ENCODE measurements around the gene SELENOS.

Gene SELENOS

GRCh38 chr15:101317336-101317872 lies 40.1 kb upstream of the SELENOS start:
- no peak overlapping the region for H2BK15ac ChIP-seq (ENCODE audit: low read depth, poor library complexity, severe bottlenecking)
- no peak overlapping the region for H2BK120ac ChIP-seq (ENCODE audit: low read depth, low read length)
- H2AFZ ChIP-seq (ENCODE audit: low read depth, low read length): no peak overlapping the region
- H4K91ac ChIP-seq (ENCODE audit: low read length): no peak overlapping the region
- H3K4me2 ChIP-seq (ENCODE audit: low read length, poor library complexity, severe bottlenecking): no peak overlapping the region
- peaks cover 21 to 33% of the 10 kb centered on the region in 2 experiments for H3K27me3 ChIP-seq (ENCODE audit: control insufficient read depth in 1 of 2, insufficient read depth in 1 of 2, low read length in 2 of 2)
- H3K79me1 ChIP-seq (replicated peaks; ENCODE audit: low read length, poor library complexity, severe bottlenecking): no peaks in the 10 kb centered on the region
- no peak overlapping the region for H3K14ac ChIP-seq (ENCODE audit: low read length in 2 of 2)
- H3K9me3 ChIP-seq (ENCODE audit: control insufficient read depth, low read length): no peaks in the 10 kb centered on the region
- H2BK12ac ChIP-seq (ENCODE audit: low read length in 2 of 2): no peak overlapping the region
- H3K27ac ChIP-seq (ENCODE audit: low read length, poor library complexity, severe bottlenecking): no peak overlapping the region
- DNase-seq: no peak
- H3K18ac ChIP-seq (ENCODE audit: low read depth in 1 of 2, low read length in 2 of 2): no peak overlapping the region
- no peak overlapping the region for H3K4me3 ChIP-seq (ENCODE audit: insufficient read depth in 1 of 2, low read depth in 1 of 2, low read length in 2 of 2)
- WGBS: 84% methylated on average over 6 of the region's 6 CpGs
- H4K8ac ChIP-seq (ENCODE audit: low read length): no peak overlapping the region
- no peaks in the 10 kb centered on the region for H3K4me1 ChIP-seq (ENCODE audit: control insufficient read depth, insufficient read depth, low read depth, low read length)
- H2AK5ac ChIP-seq (ENCODE audit: low read length, severe bottlenecking): no peak overlapping the region
- no peak overlapping the region for H2BK5ac ChIP-seq (ENCODE audit: low read depth, low read length, poor library complexity, severe bottlenecking)
- no peak overlapping the region for H3K9ac ChIP-seq (ENCODE audit: low read length)
- H3K23ac ChIP-seq (ENCODE audit: low read length in 2 of 2): no peak overlapping the region
- no peaks in the 10 kb centered on the region for H3K36me3 ChIP-seq (ENCODE audit: control insufficient read depth in 1 of 2, insufficient read depth in 2 of 2, low read depth in 1 of 2, low read length in 2 of 2)
- H3K4ac ChIP-seq (ENCODE audit: low read depth in 1 of 2, low read length in 2 of 2): no peak overlapping the region

- no peak overlapping the region for H2BK12ac ChIP-seq (ENCODE audit: low read length in 2 of 2)
- H3K9me3 ChIP-seq (ENCODE audit: control insufficient read depth, low read length): no peaks in the 10 kb centered on the region
- peaks cover 20 to 26% of the 10 kb centered on the region in 2 experiments for H3K27me3 ChIP-seq (ENCODE audit: control insufficient read depth in 1 of 2, insufficient read depth in 1 of 2, low read length in 2 of 2)
- H2BK15ac ChIP-seq (ENCODE audit: low read depth, poor library complexity, severe bottlenecking): no peak overlapping the region
- no peaks in the 10 kb centered on the region for H3K79me1 ChIP-seq (replicated peaks; ENCODE audit: low read length, poor library complexity, severe bottlenecking)
- no peak overlapping the region for H3K4me3 ChIP-seq (ENCODE audit: insufficient read depth in 1 of 2, low read depth in 1 of 2, low read length in 2 of 2)
- no peak overlapping the region for H2BK5ac ChIP-seq (ENCODE audit: low read depth, low read length, poor library complexity, severe bottlenecking)
- H4K8ac ChIP-seq (ENCODE audit: low read length): no peak overlapping the region
- DNase-seq: no peak
- H3K4me2 ChIP-seq (ENCODE audit: low read length, poor library complexity, severe bottlenecking): no peak overlapping the region
- H2AK5ac ChIP-seq (ENCODE audit: low read length, severe bottlenecking): no peak overlapping the region
- no peak overlapping the region for H3K4ac ChIP-seq (ENCODE audit: low read depth in 1 of 2, low read length in 2 of 2)
- H3K4me1 ChIP-seq (ENCODE audit: control insufficient read depth, insufficient read depth, low read depth, low read length): no peaks in the 10 kb centered on the region
- H3K23ac ChIP-seq (ENCODE audit: low read length in 2 of 2): no peak overlapping the region
- WGBS: 71% methylated on average over 5 of the region's 5 CpGs
- H3K27ac ChIP-seq (ENCODE audit: low read length, poor library complexity, severe bottlenecking): no peak overlapping the region
- H3K18ac ChIP-seq (ENCODE audit: low read depth in 1 of 2, low read length in 2 of 2): no peak overlapping the region
- no peak overlapping the region for H2BK120ac ChIP-seq (ENCODE audit: low read depth, low read length)
- no peak overlapping the region for H3K9ac ChIP-seq (ENCODE audit: low read length)
- H3K36me3 ChIP-seq (ENCODE audit: control insufficient read depth in 1 of 2, insufficient read depth in 2 of 2, low read depth in 1 of 2, low read length in 2 of 2): no peaks in the 10 kb centered on the region
- no peak overlapping the region for H3K14ac ChIP-seq (ENCODE audit: low read length in 2 of 2)
- H4K91ac ChIP-seq (ENCODE audit: low read length): no peak overlapping the region
- no peak overlapping the region for H2AFZ ChIP-seq (ENCODE audit: low read depth, low read length)
These were observed 39.2 kb upstream of the SELENOS start for GRCh38 chr15:101316529-101316928.

GRCh38 chr15:101315736-101316135 lies 38.5 kb upstream of the SELENOS start:
- WGBS: 91% methylated on average over 9 of the region's 10 CpGs
- no peak overlapping the region for H3K23ac ChIP-seq (ENCODE audit: low read length in 2 of 2)
- H2AK5ac ChIP-seq (ENCODE audit: low read length, severe bottlenecking): no peak overlapping the region

GRCh38 chr15:101314336-101315125 lies 37.2 kb upstream of the SELENOS start:
- no peak overlapping the region for H4K8ac ChIP-seq (ENCODE audit: low read length)
- no peak overlapping the region for H2AFZ ChIP-seq (ENCODE audit: low read depth, low read length)
- H2BK15ac ChIP-seq (ENCODE audit: low read depth, poor library complexity, severe bottlenecking): no peak overlapping the region
- no peaks in the 10 kb centered on the region for H3K9me3 ChIP-seq (ENCODE audit: control insufficient read depth, low read length)
- H2BK120ac ChIP-seq (ENCODE audit: low read depth, low read length): no peak overlapping the region
- H3K4me1 ChIP-seq (ENCODE audit: control insufficient read depth, insufficient read depth, low read depth, low read length): no peaks in the 10 kb centered on the region
- no peaks in the 10 kb centered on the region for H3K36me3 ChIP-seq (ENCODE audit: control insufficient read depth in 1 of 2, insufficient read depth in 2 of 2, low read depth in 1 of 2, low read length in 2 of 2)
- H3K4ac ChIP-seq (ENCODE audit: low read depth in 1 of 2, low read length in 2 of 2): no peak overlapping the region
- H2BK5ac ChIP-seq (ENCODE audit: low read depth, low read length, poor library complexity, severe bottlenecking): no peak overlapping the region
- 87% methylated on average over 19 of the region's 19 CpGs for whole genome bisulfite sequencing
- no peak overlapping the region for H4K91ac ChIP-seq (ENCODE audit: low read length)
- H3K27me3 ChIP-seq (ENCODE audit: control insufficient read depth in 1 of 2, insufficient read depth in 1 of 2, low read length in 2 of 2): peaks cover 6 to 15% of the 10 kb centered on the region in 2 experiments
- no peak overlapping the region for H3K14ac ChIP-seq (ENCODE audit: low read length in 2 of 2)
- no peak overlapping the region for H3K4me2 ChIP-seq (ENCODE audit: low read length, poor library complexity, severe bottlenecking)
- no peak overlapping the region for H2AK5ac ChIP-seq (ENCODE audit: low read length, severe bottlenecking)
- H3K79me1 ChIP-seq (replicated peaks; ENCODE audit: low read length, poor library complexity, severe bottlenecking): no peaks in the 10 kb centered on the region
- no peak overlapping the region for H2BK12ac ChIP-seq (ENCODE audit: low read length in 2 of 2)
- DNase-seq: no peak
- H3K27ac ChIP-seq (ENCODE audit: low read length, poor library complexity, severe bottlenecking): no peak overlapping the region
- H3K9ac ChIP-seq (ENCODE audit: low read length): no peak overlapping the region
- H3K23ac ChIP-seq (ENCODE audit: low read length in 2 of 2): no peak overlapping the region
- H3K4me3 ChIP-seq (ENCODE audit: insufficient read depth in 1 of 2, low read depth in 1 of 2, low read length in 2 of 2): no peak overlapping the region
- no peak overlapping the region for H3K18ac ChIP-seq (ENCODE audit: low read depth in 1 of 2, low read length in 2 of 2)

More at GRCh38 chr15:101315736-101316135, 38.5 kb upstream of the SELENOS start:
- Histone ChIP-seq H3K14ac (ENCODE audit: low read length in 2 of 2) (no peak overlapping the region), H3K4me1 (ENCODE audit: control insufficient read depth, insufficient read depth, low read depth, low read length) (no peaks in the 10 kb centered on the region), H3K27me3 (ENCODE audit: control insufficient read depth in 1 of 2, insufficient read depth in 1 of 2, low read length in 2 of 2) (peaks cover 12 to 18% of the 10 kb centered on the region in 2 experiments), H2BK120ac (ENCODE audit: low read depth, low read length) (no peak overlapping the region), H4K91ac (ENCODE audit: low read length) (peak overlapping the region; percentile 56), H3K18ac (ENCODE audit: low read depth in 1 of 2, low read length in 2 of 2) (no peak overlapping the region), H3K9ac (ENCODE audit: low read length) (no peak overlapping the region), H4K8ac (ENCODE audit: low read length) (no peak overlapping the region), H3K79me1 (replicated peaks; ENCODE audit: low read length, poor library complexity, severe bottlenecking) (no peaks in the 10 kb centered on the region), H2AFZ (ENCODE audit: low read depth, low read length) (no peak overlapping the region), H3K36me3 (ENCODE audit: control insufficient read depth in 1 of 2, insufficient read depth in 2 of 2, low read depth in 1 of 2, low read length in 2 of 2) (no peaks in the 10 kb centered on the region), H2BK12ac (ENCODE audit: low read length in 2 of 2) (no peak overlapping the region), H2BK5ac (ENCODE audit: low read depth, low read length, poor library complexity, severe bottlenecking) (no peak overlapping the region), H3K4me3 (ENCODE audit: insufficient read depth in 1 of 2, low read depth in 1 of 2, low read length in 2 of 2) (no peak overlapping the region), H3K9me3 (ENCODE audit: control insufficient read depth, low read length) (no peaks in the 10 kb centered on the region), H2BK15ac (ENCODE audit: low read depth, poor library complexity, severe bottlenecking) (no peak overlapping the region), H3K27ac (ENCODE audit: low read length, poor library complexity, severe bottlenecking) (no peak overlapping the region), H3K4me2 (ENCODE audit: low read length, poor library complexity, severe bottlenecking) (no peak overlapping the region), H3K4ac (ENCODE audit: low read depth in 1 of 2, low read length in 2 of 2) (no peak overlapping the region)
- no peak for DNase-seq

Data from mesenchymal stem cell (in vitro differentiated cells and primary cell).